GM19463 (cell line): Measurements from ENCODE around the gene ADAM12.
"Not testable (repeated sequence)": the region's sequence is repeated elsewhere in the genome, so short reads cannot be mapped to it uniquely, and the experiment has no call there.

ENCODE experiments used
- ATAC-seq: cut with Tn5 transposase; IDR thresholded peaks from one replicate; pipeline ENCODE4 v1.9.1; 2021; ENCODE audit warnings: mild to moderate bottlenecking, moderate library complexity; ENCODE audit not compliant: unreplicated experiment

Gene ADAM12

DNA sequence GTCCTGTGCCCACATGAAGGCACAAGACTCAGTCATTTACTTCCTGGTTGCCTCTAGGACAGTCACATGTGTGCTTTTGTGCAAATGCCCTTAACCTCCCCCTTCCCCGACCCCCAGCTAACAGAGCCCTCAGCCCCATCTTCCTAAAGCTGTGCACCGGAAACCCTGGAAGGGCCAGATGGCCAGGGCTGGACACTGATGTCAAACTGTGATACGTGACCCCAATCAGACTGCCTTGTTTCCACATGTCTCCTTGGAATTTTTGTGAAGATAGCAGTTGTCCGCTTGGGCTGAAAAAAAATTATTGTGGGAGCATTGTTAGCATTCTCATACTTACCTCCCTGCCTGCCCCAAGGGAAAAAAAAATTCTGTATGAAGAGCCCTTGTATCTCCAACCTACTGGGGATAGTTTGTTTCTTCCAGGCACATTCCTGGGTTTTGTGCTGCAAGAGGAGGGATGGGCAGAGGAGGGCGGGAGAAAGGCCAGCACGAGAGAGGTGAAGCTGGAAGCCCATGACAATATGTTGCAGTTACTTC lies 17.0 kb upstream of the ADAM12 start:
- ATAC-seq: no peak

GRCh38 chr10:126402721-126403695 lies 14.7 kb upstream of the ADAM12 start:
- no peak for ATAC-seq

- ATAC-seq: no peak
Measured at GRCh38 chr10:126400641-126401040, 12.4 kb upstream of the ADAM12 start.

GRCh38 chr10:126398924-126399323 lies 10.6 kb upstream of the ADAM12 start:
- ATAC-seq: no peak

GRCh38 chr10:126398383-126398743 lies 10.1 kb upstream of the ADAM12 start:
- ATAC-seq: no peak

- ATAC-seq: no peak
Measured at GRCh38 chr10:126397640-126398382, 9.5 kb upstream of the ADAM12 start.

GRCh38 chr10:126397156-126397555 lies 8.9 kb upstream of the ADAM12 start:
- ATAC-seq: no peak

- ATAC-seq: no peak
Measured at GRCh38 chr10:126394948-126395347, 6.7 kb upstream of the ADAM12 start.

- ATAC-seq: no peak
Measured at GRCh38 chr10:126393076-126393475, 4.8 kb upstream of the ADAM12 start.

DNA sequence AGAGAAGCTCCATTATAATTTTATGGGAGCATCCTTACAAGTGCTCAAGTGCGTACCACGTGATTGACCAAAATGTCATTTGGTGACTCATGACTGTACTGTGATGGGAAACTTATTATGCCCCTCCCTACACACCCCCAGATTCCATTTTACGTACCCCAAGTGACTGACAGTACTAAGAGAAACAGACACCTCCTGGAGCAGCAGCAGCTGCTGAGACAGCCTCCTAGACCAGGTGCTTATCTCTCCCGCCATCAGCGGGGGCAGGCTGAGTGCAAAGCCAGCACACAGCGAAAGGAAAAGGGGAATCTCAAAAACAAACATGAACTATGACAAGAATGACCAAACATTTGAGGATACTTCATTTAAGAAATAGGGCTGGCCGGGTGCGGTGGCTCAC lies 4.2 kb upstream of the ADAM12 start:
- no peak for ATAC-seq

GRCh38 chr10:126392068-126392467 lies 3.8 kb upstream of the ADAM12 start:
- no peak for ATAC-seq

DNA sequence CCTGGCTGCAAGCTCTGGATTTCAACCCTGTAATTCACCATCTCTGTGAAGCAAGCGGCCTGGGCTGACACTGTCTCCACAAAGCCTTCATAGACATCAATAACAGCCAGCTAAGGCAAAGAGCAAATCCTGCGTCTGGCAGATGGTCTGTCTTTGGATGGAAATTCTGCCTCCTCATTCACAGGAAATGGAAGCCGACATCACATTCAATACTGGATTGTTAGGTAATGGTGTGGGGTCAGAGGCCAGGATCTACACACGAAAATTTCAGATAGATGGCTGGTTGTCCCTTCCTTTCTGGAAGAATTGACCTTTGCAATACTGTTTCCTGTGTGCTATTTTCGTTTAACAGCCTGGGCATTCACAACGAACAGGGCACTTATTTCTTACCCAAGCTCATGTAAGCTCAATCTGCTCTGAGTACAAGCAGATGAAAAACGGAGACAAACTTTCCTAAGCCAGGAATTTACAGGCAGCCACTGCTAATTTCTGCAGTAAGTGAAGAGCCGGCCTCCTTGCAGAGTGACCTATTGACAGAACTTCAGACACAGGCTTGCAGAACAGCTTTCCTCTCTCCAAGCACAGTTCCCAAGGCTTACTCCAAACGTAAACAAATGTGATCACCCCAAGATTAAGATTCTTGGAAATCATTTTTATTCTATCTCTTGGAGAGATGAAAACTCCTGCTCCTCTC lies 3.1 kb upstream of the ADAM12 start:
- ATAC-seq: no peak

- ATAC-seq: no peak
Measured at GRCh38 chr10:126390324-126390723, 2.0 kb upstream of the ADAM12 start.

DNA sequence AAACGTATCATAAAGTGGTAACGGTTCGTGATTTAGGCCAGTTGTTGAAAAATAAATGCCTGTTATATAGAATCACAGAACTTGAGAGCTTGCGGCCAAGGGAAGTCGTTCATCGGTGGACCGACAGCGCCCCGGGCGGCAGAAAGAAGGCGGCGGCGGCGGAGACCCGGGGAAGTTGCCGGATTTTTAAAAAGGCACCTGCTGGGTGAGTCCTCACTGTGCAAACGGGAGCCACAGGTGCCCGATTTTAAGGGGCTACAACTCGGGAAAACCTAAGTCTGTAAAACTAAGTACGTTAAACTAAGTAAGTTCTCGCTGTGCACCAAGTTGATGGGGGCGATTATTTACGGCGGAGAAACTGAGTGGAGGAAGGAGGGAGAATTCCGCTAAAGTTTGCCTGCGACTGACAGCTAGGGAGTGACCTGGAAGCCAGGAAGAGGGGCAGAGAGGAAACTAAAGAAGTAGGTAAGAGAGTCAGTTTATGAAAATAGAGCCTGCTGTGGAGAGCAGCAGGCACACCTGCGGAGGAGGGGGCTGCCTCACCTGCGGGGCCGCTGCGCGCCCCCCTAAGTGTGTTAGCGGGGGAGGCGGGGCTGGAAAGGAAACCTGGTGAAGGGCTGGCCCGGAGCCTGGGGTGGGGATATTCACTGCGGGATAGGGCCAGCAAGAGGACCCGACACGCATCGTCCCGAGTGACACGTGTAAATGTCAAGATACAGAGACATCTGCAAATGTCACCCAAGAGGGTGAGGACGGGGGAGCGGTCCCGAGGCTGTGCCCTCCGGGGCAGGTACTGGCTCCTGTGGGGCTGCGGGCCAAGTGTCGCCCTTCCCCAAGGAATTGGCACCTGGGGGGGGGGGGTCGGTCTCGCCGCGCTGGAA lies 996 bp downstream of the ADAM12 start:
- no peak for ATAC-seq

DNA sequence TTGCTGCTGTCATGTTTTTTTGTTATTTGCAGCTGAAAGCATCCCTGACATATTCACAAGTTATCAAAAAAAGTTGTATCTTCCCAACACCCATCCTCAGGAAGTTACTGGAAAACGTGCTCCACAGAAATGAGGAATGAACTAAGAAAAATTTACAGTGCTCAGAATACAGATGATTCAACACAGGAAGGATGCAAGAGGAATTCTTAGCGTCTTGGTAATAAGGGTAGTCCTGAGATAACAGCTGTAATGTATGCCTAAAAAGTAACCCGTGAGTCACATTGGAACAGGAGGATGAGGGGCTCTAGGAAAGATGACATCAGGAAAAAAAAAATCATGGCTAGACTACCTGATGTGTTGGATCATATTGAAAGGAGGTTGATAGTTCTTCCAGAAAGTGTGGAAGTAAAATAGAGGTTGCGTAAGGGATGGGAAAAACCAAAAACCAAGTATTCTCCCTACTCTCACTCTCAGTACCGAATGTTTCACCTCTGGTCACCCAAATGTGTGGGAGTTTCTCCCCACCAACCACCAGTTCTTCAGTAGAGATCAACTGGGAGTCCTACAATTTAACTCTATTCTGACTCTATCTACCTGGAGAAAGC lies 3.9 kb downstream of the ADAM12 start:
- ATAC-seq: no peak

DNA sequence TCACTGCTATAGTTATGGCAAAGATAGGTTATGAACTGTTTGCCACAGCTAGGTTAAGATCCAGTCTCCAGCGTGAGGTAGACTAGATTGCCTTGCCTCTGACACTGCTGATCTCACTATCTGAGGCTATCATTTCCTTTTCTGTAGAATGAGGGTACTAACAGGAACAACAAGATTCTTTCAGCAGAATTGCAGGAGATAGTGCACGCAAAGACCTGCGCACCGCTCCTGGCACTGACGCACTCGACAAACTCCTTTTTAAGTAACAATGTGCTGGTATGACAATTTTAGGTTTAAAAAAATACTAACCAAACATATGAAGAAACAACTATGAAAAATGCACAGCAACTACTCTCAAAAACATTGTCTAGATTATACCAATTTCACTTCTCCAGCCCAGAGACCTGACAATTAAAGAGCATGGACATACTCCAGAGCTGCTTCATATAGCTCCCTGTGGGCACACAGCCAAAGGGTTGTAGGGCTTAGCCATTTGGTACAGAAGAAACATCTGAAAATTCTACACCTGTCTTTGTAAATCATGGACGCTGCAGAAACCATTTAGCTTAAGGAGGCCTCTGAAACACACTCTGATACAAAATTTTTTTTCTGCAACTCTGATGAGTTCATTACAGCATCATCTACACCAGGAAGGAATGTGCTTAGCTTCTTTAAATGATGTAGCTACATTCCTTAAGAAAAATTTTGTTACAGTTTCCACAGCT lies 7.8 kb downstream of the ADAM12 start:
- ATAC-seq: no peak

- ATAC-seq: not testable (repeated sequence)
Measured at GRCh38 chr10:126379166-126379565, 9.1 kb downstream of the ADAM12 start.

DNA sequence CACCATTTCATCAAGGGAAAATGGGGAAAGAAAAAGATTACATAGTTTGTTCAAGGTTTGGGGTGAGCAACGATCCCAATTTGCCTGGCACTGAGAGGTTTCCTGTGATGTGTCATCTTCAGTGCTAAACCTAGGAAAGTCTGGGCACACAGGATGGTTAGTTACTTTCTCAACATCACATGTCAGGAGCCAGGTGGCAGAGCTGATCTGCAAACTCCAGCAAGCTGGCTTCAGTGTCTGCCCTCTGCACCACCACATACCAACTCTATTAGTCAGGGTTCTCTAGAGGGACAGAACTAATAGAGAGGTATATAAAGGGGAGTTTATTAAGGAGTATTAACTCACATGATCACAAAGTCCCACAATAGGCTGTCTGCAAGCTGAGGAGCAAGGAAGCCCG lies 11.3 kb downstream of the ADAM12 start:
- no peak for ATAC-seq

DNA sequence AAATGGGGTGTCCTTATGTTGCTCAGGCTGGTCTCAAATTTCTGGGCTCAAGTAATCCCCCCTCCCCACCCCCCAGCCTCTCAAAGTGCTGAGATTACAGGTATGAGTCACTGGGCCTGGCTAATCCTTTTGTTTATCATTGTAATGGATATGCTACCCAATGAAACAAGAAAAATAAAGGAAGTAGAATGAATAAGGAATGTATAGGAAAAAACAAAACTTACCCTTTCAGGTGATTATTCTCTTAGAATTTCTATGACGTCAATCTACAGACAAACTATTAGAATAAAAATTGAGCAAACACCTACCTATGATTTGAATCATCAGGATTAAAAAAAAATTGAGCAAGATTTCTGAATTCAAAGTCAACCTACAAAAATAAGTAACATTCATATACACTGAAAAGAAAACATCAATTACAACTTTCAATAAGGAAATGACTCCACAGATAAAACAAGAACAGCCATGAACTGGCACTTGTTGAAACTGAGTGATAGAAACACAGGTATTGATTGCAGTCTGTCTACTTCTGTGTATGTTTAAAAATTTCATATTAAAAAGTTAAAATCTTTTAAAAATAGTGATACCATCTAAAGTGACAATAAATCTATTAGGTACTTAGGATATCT lies 12.2 kb downstream of the ADAM12 start:
- ATAC-seq: no peak
